GM21381 (cell line): Measurements from ENCODE around the gene ATP5ME.
A peak's percentile ranks its signal among the peaks of the same experiment; 100 is the strongest.

ENCODE experiments used
- ATAC-seq: cut with Tn5 transposase; IDR thresholded peaks from one replicate; pipeline ENCODE4 v1.9.1; 2021; ENCODE audit warnings: mild to moderate bottlenecking, moderate library complexity; ENCODE audit not compliant: unreplicated experiment

The ATP5ME gene

DNA sequence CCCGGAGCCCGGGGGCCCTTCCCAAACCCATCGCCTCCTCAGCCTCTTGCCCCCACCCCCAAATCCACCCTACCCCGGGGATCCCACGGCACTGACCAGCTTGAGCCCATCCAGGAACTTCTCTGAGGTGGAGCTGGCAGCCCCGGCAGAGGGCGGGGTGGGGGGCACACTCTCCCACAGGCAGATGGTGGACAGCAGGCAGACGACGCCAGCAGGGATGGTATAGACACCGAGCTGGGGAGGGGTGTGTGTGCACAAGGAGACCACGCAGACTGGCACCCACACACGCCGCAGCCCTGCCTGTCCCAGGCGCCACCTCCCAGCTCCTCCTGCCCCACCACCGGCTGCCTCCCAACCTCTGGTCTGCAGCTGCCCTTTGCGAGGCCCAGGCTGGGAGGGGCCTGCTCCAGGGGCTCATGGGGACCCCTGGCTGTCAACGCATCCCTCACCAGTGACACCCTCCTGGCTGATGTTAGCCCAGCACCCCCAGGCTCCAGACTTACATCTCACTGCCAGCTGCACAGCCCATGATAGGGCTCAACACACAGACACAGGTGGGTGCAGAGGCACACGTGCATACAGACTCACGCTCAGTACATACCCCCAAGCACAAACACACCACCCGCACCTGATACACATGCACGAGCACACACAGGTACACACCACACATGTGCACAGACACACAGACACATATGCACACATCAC, 10.7 kb upstream of the ATP5ME start:
- ATAC-seq: no peak

DNA sequence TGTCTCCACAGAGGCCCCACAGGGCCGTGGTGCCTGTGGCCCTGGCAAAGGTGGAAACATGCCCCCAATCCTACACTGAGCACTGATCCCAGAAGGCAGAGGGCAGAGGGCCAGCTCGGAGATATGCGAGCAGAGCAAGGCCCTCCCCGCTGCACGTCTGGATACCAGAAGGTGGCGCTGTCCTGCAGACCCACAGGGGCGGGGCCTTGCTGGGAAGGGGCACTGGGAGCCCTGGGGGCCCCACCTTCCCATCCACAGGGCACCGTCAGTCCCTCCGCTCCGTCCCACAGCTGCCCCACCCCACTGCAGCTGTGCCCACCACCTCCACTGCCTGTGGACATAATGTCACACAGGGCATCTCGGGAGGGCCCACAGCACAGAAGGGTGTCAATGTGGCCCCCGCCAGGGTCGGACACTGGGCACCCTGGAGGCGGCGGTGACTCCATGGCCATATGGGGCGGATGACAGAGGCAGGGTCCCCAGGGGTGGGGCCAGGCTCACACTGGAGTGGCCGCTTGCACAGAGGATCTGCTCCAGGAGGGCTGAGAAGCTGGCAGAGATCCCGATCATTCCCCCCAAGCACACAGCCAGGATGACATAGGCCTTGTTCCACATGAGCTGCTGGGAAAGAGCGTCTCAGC, 10.0 kb upstream of the ATP5ME start:
- no peak for ATAC-seq

DNA sequence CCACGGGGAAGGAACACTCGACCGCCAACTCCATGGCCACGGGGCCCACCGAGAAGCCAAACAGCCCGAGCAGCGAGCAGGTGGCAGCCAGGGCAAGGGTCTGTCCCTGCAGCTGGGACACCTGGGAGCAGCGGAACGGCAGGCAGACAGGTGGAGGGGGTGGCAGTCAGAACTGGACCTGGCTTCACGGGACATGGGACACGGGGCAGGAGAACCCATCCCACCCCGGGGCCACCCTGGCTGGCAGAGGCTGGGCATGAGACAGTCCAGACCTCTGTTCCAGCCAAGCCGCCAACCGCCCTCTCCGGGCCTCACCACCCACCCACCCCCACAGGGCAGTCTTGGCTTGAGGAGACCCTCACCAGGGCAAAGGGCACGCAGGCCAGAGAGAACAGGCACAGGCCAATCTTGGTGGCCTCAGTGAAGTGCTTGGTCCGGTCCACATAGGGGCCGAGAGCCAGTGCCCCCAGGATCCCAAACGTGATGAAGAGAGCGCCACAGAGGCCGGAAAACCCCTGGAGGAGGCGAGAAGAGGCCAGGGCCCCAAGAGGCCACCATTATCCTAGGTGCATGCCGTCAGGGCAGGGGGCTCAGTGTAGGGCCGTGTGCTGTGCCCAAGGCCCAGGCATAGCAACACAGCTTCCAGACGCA, 9.3 kb upstream of the ATP5ME start:
- no peak for ATAC-seq

DNA sequence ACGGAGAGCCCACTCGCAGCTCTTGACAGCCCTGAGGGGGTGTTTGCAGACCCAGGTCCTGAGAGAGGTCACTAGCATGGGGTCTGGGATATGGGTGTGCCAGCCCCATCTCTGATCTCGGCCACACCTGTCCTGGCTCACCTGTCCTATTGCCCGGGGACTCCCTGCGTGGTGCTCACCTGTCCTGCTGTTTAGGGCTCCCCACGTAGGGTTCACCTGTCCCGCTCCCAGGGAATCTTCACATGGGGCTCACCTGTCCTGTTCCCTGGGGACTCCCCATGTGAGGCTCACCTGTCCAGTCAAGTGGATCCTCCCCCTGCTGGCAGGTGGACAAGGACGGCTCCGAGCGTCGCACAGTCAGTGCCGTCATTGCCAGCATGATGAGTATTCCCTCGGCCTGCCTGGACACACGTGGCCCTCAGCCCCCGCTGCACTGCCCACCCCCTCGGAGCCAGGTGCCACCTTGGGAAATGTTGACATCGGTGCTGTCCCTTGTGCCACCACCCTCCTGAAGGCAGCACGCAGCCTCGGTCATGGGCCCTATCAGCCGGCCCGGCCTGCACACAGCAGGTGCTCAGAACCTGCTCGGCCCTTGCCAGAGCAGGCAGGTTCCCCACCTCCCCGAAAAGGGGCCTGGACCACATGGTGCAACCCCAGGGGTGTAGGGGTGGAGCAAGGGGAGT, 8.6 kb upstream of the ATP5ME start:
- ATAC-seq: no peak

DNA sequence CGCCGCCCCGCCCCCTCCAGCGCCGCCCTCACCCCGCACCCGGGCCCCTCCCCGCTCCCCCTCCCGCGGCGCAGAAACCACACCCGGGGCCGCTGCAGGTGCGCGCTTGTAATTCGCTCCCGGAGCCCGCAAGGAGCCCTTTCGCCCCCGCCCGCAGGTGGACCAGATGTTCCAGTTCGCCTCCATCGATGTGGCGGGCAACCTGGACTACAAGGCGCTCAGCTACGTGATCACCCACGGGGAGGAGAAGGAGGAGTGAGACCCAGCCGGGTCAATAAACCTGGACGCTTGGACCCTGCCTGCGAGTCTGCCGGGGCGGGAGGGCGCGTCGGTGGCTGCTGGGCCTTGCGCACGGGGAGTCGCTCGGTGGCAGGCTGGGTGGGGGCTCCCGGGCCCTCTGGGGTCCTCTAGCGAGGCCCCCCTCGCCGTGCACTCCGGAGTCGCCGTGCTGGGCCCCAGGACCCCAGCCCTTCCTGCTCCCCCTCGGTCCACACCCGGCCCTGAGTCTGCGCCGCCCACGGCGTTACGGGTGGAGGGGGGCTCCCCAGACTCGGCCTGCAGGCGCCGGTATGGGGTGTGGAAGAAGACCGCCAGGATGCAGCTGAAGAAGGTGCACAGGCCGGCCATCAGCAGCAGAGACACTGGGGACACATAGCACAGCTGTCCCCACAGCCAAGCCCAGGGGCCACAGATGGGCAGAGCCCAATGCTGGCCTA, 7.8 kb upstream of the ATP5ME start:
- no peak for ATAC-seq

DNA sequence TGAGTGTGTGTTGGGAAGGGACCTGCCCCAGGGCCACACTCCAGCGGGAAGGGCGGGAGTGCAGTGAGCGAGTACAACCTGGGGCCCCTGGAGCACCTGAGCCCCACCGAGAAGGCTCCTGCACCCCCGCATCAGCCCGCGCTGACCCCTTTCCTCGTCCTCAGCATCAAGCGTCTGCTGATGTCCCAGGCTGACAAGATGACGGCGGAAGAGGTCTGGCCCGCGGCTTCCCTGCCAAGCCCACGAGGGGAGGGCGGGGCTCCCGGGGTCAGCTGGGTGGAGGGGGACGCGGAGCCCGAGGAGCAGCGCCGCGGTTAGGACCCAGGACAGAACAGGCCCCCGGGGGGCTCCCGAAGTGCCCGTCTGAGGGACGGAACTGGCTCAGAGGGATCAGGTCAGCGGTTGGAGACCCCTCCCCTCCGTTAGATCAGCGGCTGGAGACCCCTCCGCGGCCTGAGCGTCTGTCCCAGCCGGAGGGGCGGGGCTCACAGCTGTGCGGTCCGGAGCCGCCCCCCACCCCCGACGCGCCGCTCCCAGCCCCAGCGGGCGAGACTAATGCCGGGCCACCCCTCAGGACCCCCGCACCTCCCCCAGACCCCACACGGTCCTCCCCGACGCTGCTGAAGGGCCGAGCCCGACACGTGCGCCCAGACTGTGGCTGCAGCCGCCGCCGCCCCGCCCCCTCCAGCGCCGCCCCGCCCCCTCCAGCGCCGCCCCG, 7.0 kb upstream of the ATP5ME start:
- peak; percentile 41 for ATAC-seq

DNA sequence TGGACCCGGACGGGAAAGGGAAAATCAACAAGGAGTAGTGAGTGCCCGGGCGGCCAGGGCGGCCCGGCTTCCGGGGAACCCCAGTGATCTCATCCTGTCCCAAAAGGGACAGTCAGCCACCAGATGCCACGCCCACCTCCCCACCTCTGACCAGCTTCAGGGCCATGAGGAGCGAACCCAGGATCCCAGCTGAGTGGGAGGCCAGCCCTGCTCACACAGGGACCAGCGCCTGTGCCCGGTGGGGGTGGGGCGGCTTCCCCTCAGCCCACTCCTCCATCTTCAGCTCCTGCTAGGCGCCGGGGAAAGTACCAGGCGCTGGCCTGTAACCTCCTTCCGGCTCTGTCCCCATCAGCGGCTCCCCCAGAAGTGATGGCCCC, 6.5 kb upstream of the ATP5ME start:
- ATAC-seq: no peak

DNA sequence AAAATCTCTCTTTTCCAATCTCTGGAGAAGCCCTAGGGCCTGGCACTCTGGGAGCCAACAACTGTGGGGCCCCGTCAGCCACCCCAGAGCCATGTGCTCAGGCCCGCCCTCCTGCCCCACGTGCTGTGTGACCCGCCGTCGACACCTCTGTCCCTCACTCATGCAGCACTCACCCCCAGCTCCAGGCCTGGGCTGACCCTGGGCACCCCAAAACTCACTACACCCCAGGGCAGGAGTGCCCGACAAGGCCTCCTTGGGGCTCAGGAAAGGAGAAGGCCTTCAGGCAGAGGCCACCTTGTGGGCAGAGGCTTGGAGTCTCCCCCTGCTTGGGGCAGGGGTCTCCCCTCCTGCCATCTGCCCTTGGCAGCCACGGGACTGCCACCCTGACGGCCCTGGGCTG, 6.0 kb upstream of the ATP5ME start:
- no peak for ATAC-seq

DNA sequence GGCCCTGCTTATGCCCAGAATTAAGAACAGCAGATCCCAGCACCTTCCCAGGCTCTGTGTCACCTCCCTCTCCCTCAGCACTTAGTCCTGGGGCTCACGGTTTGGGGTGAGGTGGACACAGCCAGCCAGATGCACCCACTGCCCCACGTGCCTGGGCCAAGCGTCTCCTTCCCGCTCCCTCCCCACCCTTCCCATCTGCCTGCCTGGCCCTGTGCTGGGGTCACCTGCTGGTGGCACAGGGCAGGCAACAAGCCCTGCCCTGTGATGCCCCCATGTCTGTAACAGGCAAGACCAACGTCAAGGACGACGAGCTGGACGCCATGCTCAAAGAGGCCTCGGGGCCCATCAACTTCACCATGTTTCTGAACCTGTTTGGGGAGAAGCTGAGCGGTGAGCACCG, 5.6 kb upstream of the ATP5ME start:
- no peak for ATAC-seq

DNA sequence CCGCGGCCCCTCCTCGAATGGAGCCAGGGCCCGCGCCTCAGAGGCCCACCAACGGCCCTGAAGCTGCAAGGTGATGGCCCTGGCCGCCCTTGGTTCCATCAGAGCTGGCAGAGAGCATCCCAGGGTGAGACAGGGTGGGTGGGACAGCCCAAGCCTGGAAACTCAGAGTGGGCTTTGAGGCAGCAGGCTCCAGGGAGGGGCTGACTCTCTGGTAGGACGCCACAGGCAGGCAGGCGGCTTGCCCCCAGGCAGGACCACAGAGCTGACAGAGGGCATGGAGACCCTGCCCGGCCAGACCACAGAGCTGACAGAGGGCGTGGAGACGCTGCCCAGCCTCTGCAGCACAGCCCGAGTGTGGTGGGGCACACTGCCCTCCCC, 5.0 kb upstream of the ATP5ME start:
- no peak for ATAC-seq

DNA sequence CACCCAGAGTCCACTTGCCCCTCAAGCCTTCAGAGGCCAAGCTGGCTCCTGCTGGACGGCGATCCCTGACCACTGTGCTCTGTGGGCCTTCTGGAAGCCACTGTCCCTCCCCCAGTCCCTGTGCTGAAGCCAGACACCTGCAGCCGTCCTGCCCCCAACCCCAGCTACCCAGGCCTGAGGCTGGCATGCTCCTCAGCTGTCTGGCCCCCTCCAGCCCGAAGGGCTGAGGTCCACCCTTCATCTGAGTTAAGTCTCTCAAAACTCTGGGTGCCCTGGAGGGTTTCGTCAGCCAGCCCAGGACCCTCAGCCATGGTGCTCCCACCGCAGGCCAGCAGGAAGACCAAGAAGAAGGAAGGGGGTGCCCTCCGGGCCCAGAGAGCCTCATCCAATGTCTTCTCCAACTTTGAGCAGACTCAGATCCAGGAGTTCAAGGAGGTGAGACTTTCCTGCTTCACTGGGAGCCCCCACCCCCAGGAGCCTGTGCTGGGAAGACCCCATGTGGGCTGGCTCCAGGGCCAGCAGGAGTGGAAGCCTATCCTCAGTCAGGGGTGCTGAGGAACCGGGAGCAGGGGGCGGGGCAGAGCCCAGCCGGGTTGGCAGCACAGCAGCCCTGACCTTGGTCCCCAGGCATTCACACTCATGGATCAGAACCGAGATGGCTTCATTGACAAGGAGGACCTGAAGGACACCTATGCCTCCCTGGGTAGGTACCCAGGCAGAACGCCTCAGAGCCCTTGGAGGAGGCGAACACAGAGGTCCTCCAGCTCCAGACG, 4.4 kb upstream of the ATP5ME start:
- no peak for ATAC-seq

DNA sequence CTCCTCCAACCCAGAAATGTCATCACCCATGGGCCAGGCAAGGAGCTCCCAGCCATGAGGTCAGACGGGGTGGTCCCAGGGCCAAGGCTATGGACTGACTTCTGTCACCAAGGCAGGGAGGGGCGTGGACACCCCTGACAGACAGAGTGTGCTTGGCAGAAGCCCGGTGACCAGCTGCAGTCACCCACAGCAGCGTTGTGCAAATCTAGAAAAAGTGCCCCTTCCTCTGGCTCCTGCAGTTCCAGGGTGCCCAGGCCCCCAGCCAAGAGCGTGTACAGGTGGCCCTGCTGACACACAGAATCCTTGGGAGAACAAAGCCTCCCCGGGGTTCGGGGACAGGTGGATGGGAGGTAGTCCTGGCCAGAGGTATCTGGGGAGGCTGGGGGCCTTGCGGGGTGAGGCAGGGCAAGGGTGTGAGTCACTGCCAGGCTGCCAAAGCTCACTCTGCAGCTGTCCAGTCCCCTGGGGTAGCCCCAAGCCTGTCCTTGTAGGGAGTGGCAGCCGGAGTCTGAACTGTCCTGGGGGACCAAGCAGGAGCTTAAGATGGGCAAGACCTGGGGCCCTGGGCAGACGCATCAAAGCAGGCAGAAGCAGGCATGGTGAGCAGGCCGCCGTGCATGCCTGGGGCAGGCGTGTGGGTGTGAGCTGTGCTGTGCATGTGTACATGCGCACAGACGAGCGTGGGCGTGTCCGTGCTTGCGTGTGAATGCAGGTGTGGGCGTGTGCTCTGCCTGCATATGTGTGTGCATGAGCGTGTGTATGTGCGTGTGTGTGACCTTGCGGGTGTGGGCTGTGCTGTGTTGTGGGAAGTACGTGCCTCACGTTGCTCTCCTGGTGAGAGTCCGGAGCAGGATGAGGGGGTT, 3.6 kb upstream of the ATP5ME start:
- no peak for ATAC-seq

DNA sequence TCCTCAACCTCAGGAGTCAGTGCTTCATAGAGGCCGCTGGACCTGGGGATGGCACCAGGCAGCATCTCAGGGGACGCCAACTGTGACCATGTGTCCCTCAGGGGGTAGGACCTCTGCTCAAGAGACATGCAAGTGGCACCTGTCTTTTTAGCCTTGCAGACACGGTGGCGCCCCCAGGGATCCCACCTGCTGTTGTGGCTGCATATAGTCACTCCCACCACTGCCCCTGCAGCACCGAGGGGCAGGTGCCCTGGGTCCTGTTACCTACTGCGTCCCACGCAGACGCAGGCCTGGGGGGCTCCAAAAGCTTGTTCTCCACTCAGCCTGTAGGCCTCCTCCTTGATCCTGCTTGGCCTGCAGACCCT, 2.8 kb upstream of the ATP5ME start:
- ATAC-seq: no peak

DNA sequence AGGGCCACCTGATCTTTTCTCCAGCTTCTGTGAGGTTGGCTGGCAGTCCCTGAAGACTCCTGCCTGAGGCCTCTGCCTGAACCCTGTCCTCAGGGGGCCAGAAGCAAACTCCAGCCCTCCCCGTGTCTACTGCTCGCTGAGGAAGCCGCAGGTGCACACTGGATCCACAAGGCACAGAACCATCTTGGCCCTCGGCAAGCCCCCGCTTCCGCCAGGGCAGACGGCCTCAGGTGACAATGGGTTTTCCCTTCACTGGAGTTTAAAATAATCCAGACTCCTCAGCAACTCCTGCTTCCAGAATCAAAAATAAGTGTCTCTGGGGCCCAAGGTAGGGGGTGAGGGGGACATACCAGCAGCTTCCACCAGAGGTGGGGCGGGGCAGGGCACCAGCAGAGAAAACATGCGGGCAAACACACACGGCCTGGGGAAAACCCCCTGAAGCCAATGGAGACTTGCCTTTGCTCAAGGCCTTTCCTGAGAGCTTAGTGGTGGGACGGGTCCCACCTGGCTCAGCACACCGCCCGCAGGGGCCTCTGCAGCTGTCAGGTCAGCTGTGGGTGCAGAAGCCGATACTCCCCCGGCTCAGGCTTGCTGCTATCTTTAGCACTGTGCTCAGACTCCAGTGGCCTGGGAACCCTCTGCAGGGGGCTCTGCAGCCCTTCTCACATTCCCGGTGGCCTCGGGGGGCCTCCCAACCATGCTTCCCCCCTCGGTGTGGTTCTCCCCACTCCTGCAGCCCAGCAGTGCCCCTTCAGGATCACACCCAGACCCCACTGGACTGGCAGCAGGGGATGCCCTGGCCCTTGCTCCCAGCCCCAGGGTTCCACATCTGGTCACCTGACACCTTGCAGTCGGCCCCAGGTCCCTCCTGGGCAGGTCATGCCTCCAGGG, 2.1 kb upstream of the ATP5ME start:
- ATAC-seq: no peak

DNA sequence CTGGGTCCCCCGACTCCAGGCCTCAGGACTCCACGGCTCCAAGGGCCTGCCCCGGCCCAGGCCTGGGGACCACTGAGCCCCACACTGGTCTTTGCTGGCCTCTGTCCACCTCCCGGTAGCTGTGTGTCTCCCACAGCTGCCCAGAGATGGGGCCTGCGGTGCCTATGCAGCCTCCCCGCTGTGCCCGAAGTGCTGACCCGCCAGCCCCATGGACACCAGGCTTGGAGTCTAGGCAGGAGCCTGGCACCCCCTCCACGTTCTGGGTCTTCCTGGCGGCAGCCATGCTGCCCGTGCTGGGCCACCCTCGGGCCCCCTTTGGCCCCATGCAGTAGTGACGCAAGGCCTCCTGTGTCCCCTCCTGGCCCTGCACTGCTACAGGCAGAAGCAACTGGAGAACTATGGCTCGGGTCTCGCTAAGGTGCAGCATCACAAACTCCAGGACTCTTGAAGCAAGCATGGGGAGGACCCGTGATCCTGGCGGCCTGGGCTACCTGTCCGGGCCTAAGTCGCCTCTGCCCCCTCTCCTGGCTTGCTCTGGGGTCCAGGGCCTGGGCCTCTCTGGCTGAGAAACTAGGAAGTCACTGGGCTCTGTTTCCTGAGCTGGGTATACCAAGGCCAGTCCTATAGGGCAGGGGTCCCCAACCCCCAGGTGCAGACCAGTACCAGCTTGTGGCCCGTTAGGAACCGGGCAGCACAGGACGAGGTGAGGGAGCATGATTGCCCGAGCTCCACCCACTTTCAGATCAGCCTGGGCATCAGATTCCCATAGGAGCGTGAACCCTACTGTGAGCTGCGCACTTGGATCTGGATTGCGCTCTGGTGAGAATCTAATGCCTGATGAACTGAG, 1.2 kb upstream of the ATP5ME start:
- no peak for ATAC-seq

DNA sequence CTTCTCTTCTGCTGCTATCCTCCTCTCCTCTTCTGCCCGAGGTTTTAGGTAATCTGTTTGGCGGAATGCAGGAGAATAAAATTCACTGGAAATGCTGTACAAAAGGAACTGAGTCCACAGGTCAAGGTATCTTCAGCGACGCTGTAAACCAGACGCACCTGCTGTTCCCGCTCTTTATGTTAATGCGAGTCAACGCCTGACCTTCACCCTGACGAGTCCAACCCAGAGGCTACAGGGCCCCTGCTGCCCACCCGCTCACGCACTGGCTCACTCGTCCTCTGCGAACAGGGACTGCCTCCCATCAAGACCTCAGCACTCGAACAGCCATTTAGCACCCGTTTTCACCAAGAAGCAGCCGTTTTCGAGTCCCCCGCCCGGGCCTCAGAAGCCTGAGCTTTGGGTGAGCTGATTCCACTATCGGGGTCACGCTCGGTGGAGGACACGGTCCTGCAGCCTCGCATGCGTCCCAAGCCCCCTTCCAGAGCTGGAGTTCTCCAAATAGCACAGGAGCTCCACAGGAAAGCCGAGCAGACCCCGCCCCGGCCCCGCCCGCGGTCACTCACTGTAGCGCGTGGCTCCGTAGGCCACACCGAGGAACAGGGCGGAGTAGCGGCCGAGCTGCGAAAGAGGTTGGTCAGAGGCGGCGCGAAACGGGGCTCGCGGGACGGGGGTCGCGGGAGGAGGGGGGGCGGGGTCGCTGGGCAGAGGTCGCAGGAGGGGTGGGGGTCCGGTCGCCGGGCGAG, 556 bp downstream of the ATP5ME start:
- no peak for ATAC-seq
